Endodermal cell (in vitro differentiated cells): ENCODE results near the gene RNF130. TPM values are rescaled to one million over a fixed set of nuclear protein-coding genes. Genes with fewer than 3 reads are reported as not detected.

ENCODE experiments used
- DNase-seq: peaks from one replicate; pipeline ENCODE4 v3.0.0-alpha.2; 2017
- H3K27ac ChIP-seq: 2 replicates; pipeline ENCODE4 v1.5.1; 2013; ENCODE audit warnings: mild to moderate bottlenecking, low read depth, low read length, moderate library complexity
- H3K27me3 ChIP-seq: 2 replicates; pipeline ENCODE4 v1.6.1; 2013; ENCODE audit warnings: mild to moderate bottlenecking, low read length, moderate library complexity; ENCODE audit not compliant: insufficient read depth, control insufficient read depth, poor library complexity, severe bottlenecking
- H3K36me3 ChIP-seq: 2 replicates; pipeline ENCODE4 v1.7.0; 2013; ENCODE audit warnings: mild to moderate bottlenecking, low read length, moderate library complexity; ENCODE audit not compliant: control insufficient read depth, insufficient read depth
- H3K4me1 ChIP-seq: one replicate; pipeline ENCODE4 v1.7.0; 2013; ENCODE audit warnings: low read length; ENCODE audit not compliant: control insufficient read depth, insufficient read depth
- H3K4me3 ChIP-seq: 2 replicates; pipeline ENCODE4 v1.5.1; 2013; ENCODE audit warnings: mild to moderate bottlenecking, low read length, moderate library complexity
- H3K9ac ChIP-seq: 2 replicates; pipeline ENCODE4 v1.6.1; 2013; ENCODE audit warnings: mild to moderate bottlenecking, low read length, moderate library complexity; ENCODE audit not compliant: poor library complexity, severe bottlenecking; ENCODE audit errors: extremely low read depth
- H3K9me3 ChIP-seq: 2 replicates; pipeline ENCODE4 v1.6.1; 2013; ENCODE audit warnings: mild to moderate bottlenecking, low read length, moderate library complexity; ENCODE audit not compliant: control insufficient read depth
- H3K27ac Mint-ChIP-seq: 2 replicates; pipeline ENCODE4 v1.8.0; 2020; ENCODE audit warnings: mixed read lengths
- H3K27me3 Mint-ChIP-seq: 2 replicates; pipeline ENCODE4 v1.8.0; 2021; ENCODE audit warnings: mild to moderate bottlenecking, mixed read lengths; ENCODE audit not compliant: insufficient read depth
- H3K36me3 Mint-ChIP-seq: 2 replicates; pipeline ENCODE4 v1.8.0; 2020; ENCODE audit warnings: low read depth, mixed read lengths
- H3K4me1 Mint-ChIP-seq: 2 replicates; pipeline ENCODE4 v1.8.0; 2020; ENCODE audit warnings: mixed read lengths
- H3K4me3 Mint-ChIP-seq: 2 replicates; pipeline ENCODE4 v1.8.0; 2020; ENCODE audit warnings: mild to moderate bottlenecking, moderate library complexity, mixed read lengths
- H3K9me3 Mint-ChIP-seq: 2 replicates; pipeline ENCODE4 v1.8.0; 2020; ENCODE audit warnings: mild to moderate bottlenecking, mixed read lengths
- CTCF ChIP-seq: fragments of 200-600 bp; sonication (generic); conservative IDR thresholded peaks from 2 replicates; pipeline ENCODE4 v1.5.0; 2021; ENCODE audit warnings: antibody characterized with exemption, mild to moderate bottlenecking
- WGBS, 2 experiments: methylation state at CpG; one replicate each; pipeline versions ENCODE4 v1.1.5 to v1.1.7; 2013; ENCODE audit warnings: missing lambda C conversion rate in 2 of 2, mixed read lengths in 1 of 2; ENCODE audit not compliant: insufficient coverage in 1 of 2, insufficient read length in 1 of 2; 5-methylcytosine and 5-hydroxymethylcytosine counted together
- total RNA-seq, 2 donors: library from RNA; stranded (reverse); fragmentation: NEBNext Ultra II Directional in 1 of 2; extraction: Animal tissue kit (Norgen Biotek cat#: 25700) in 1 of 2; gene quantifications; 2 replicates in 1 of 2; 3 replicates in 1 of 2; pipeline ENCODE4 v1.2.1, GENCODE V29; 2021

RNF130 gene
- total RNA-seq, 2 donors from 2014 or later = 64.7 to 74.4 TPM

DNA sequence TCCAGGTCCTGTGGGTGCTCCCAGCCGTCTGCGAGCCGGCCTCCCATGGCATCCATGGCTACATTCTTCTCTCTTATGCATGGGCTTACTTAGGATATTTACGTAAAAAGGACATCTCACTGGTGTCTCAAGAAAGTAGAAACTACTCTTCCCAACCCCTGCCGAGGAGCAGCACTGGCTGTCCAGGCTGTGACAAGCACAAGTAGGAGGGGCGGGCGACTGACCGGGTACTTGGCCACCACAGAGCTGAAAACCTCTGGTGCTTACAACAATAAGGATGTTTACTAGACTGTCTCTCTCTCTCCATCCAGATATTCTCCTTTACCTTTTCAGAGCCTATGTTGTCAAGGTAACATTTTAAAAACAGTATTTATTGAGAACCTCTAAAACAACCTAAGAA lies 107.5 kb downstream of the RNF130 start:
- no peak overlapping the region for H3K27ac Mint-ChIP-seq
- peaks cover 79% of the 10 kb centered on the region for H3K36me3 Mint-ChIP-seq
- no peaks in the 10 kb centered on the region for H3K9me3 ChIP-seq
- H3K9me3 Mint-ChIP-seq = no peaks in the 10 kb centered on the region
- no peak overlapping the region for H3K9ac ChIP-seq
- no peaks in the 10 kb centered on the region for H3K27me3 ChIP-seq
- no peaks in the 10 kb centered on the region for H3K27me3 Mint-ChIP-seq
- no peak for DNase-seq
- peaks cover 82% of the 10 kb centered on the region for H3K36me3 ChIP-seq
- no peak overlapping the region for H3K4me3 ChIP-seq
- H3K4me3 Mint-ChIP-seq = no peak overlapping the region
- no peak overlapping the region for H3K27ac ChIP-seq
- TF ChIP-seq CTCF = no peak
- H3K4me1 Mint-ChIP-seq = peaks cover 10% of the 10 kb centered on the region
- WGBS, 2 experiments = 94 to 98% methylated on average over 6 to 8 of the region's 8 CpGs
- H3K4me1 ChIP-seq = no peaks in the 10 kb centered on the region

- Mint-ChIP-seq H3K4me1 (peaks cover 10% of the 10 kb centered on the region), H3K9me3 (no peaks in the 10 kb centered on the region), H3K27me3 (no peaks in the 10 kb centered on the region), H3K4me3 (no peak overlapping the region), H3K27ac (no peak overlapping the region), H3K36me3 (peaks cover 78% of the 10 kb centered on the region)
- TF ChIP-seq CTCF = no peak
- Histone ChIP-seq H3K9ac (no peak overlapping the region), H3K36me3 (peaks cover 79% of the 10 kb centered on the region), H3K4me1 (no peaks in the 10 kb centered on the region), H3K27me3 (no peaks in the 10 kb centered on the region), H3K9me3 (no peaks in the 10 kb centered on the region), H3K4me3 (no peak overlapping the region), H3K27ac (no peak overlapping the region)
- no peak for DNase-seq
- 96 to 97% methylated on average over 4 of the region's 4 CpGs for WGBS, 2 experiments
These were observed 108.2 kb downstream of the RNF130 start for GRCh38 chr5:179963375-179963774.

GRCh38 chr5:179960204-179960831 lies 111.2 kb downstream of the RNF130 start:
- Mint-ChIP-seq H3K4me1 (no peaks in the 10 kb centered on the region), H3K4me3 (no peak overlapping the region), H3K27ac (no peak overlapping the region), H3K9me3 (no peaks in the 10 kb centered on the region), H3K36me3 (peaks cover 65% of the 10 kb centered on the region), H3K27me3 (no peaks in the 10 kb centered on the region)
- Histone ChIP-seq H3K36me3 (peaks cover 82% of the 10 kb centered on the region), H3K4me3 (no peak overlapping the region), H3K4me1 (no peaks in the 10 kb centered on the region), H3K27ac (no peak overlapping the region), H3K9me3 (no peaks in the 10 kb centered on the region), H3K9ac (no peak overlapping the region), H3K27me3 (no peaks in the 10 kb centered on the region)
- 97 to 100% methylated on average over 3 to 5 of the region's 5 CpGs for WGBS, 2 experiments
- no peak for DNase-seq
- no peak for TF ChIP-seq CTCF
